Stromal cell of bone marrow (primary cell): ENCODE data around the gene NKX6-1.

Source experiments
- DNase-seq: peaks from one replicate; pipeline ENCODE4 v3.0.0-alpha.2; 2012; ENCODE audit warnings: low read depth

The NKX6-1 gene

DNA sequence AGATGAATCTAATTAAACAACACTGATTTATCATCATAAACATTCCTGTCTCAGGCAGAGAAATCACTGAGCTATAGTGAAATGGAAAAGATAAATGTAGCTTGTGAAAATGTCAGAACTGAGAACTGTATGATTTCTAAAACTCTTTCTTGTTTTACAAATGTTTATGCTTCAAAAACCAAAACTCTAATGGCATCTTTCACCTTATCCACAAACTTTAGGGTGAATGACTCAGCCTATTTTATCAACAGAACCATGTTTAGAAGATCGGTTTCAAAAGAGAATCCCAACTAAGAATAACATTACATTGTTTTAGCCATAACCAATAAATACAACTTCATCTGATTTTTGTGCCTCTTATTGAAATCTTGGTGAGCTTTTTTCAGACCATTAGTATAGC is 21.4 kb downstream of the NKX6-1 start:
- no peak for DNase-seq

DNA sequence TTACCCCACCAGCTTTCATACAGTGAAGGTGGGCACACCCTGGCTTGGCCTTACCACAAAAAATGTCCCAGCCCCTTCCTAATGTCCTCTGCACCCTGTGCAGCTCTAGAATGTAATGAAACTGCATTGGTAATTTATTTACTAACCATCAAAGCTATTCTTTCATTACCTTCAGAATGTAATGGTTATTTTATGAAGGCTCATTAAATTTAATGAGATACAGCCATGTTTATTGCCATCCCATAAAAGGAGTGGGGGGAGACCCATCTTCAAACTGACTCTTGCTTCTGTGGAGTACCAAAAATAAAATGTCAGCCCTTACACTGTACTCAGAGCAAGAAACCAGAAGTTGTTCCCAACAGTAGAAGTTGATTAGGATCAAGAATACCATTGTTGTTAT is 25.0 kb downstream of the NKX6-1 start:
- no peak for DNase-seq

GRCh38 chr4:84472154-84472553 is 26.9 kb downstream of the NKX6-1 start:
- DNase-seq: no peak

DNA sequence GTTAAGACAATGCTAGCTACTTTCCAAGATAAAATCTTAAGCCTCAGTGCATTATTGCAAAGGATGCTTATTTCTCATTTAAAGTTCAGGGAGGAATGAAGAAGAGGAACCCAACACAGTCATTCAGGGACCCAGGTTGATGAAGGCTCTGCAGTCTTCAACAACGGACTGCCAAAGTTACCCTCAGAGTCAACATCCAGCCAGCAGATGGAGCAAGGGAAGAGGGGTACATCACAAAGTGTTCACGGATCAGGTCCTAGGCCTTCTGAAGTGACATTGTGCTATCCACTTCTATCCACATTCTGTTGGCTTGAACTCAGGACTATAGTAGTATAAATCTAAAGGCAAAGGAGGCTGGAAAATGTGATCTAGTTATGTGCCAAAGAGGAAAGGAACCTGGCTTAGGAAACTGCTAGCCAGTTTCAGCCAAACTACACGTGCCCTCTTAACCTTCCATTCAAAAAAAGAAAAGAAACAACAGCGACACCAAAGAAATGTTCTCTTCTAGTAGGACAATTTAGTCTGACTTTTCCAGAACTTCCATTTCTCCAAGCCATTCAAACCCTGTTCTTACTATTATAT is 28.8 kb downstream of the NKX6-1 start:
- DNase-seq: no peak

DNA sequence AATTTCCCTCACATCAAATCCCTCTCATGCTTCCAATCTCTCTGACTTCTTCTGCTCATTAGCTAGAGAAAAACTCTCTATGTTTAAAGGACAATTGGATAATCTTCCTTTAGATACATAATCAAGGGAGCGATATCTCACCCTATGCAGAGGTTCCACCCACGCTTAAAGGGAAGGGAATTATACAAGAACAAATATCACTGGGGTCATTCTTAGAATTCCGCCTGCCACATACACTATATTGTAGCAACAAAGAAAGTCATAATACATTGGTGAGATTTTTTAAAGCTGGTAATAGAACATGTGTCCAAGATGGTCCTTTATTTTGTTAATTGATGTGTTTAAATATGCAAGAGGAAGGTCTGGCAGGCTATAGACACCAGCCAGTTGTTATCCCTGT is 31.5 kb downstream of the NKX6-1 start:
- DNase-seq: no peak

DNA sequence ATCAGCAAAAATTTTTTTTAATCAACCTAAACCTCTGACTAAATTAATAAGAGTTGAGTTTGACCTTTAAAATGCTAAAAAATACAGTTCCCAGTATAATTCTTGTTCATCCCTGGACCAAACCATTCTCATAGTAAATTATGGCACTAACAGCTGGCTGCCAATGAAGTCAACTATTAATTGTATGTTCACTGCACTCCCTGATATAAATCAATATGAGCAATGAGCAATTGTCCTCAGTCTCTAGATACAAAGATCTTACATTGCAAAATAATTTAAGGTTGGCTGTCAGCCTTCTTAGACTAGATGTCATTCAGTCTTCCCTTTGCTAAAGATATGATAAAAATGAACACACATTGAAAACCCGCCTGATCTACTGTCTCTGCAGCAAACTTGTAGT is 39.3 kb downstream of the NKX6-1 start:
- no peak for DNase-seq

- DNase-seq: no peak
Observed at GRCh38 chr4:84456157-84456556, 42.9 kb downstream of the NKX6-1 start.

- peak; percentile 16 for DNase-seq
Observed at GRCh38 chr4:84455697-84456096, 43.4 kb downstream of the NKX6-1 start.

DNA sequence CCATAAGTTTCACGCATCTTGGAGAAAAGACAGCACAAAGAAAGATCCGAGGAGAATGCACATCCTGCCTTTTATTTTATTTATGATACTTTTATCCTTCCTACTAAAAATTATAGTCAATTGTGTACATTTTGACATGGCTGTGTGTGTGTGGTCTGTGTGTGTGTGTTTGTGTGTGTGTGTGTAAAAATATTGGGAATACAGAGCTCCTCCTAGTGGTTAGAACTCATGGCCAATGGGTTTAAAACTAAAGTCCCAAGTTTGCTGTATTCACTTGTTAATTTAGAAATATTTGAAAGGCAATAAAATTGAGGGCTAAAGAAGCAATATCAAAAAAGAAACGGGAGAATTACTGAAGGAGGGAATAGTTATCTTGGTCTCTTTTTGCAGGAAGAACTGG is 47.5 kb downstream of the NKX6-1 start:
- DNase-seq: no peak

GRCh38 chr4:84443523-84443922 is 55.6 kb downstream of the NKX6-1 start:
- no peak for DNase-seq

GRCh38 chr4:84442778-84443177 is 56.3 kb downstream of the NKX6-1 start:
- no peak for DNase-seq
